ENCODE data around the gene IFNL4.

Gene IFNL4

GRCh38 chr19:39248806-39249205 is at the start of gene IFNL4:
IFNL4 (minus strand) TSS chr19:39248856.
- no peak for TF ChIP-seq Cebpa-rat (IDR thresholded peaks at IDR 0.05)
- no peaks in the 10 kb centered on the region for H4K20me1 ChIP-seq
- peak within 1 kb of the TSS in 2 of 11 experiments; percentile 32 to 33; a peak in 1 of 22 replicates for H3K4me2 ChIP-seq
- H3K9ac ChIP-seq: no peak within 1 kb of the TSS
- H3K4me3 ChIP-seq: no peak within 1 kb of the TSS
- H3K27me3 ChIP-seq: no peaks in the 10 kb centered on the region
- no peaks in the 10 kb centered on the region for H3K36me3 ChIP-seq
- H3K27ac ChIP-seq: no peak within 1 kb of the TSS
- peaks cover 0 to 16% (median 7%) of the 10 kb centered on the region in 11 experiments; a peak in 15 of 22 replicates for H3K9me3 ChIP-seq (replicated peaks in 1 of 11)
- H3K4me1 ChIP-seq: peaks cover 0 to 63% (median 30%) of the 10 kb centered on the region in 10 experiments; a peak in 14 of 20 replicates

GRCh38 chr19:39297931-39298634 is 49.4 kb upstream of the IFNL4 start:
- no peaks in the 10 kb centered on the region for H3K27me3 ChIP-seq
- TF ChIP-seq Cebpa-rat (IDR thresholded peaks at IDR 0.05): no peak
- H3K36me3 ChIP-seq: no peaks in the 10 kb centered on the region
- no peak overlapping the region for H3K27ac ChIP-seq
- H4K20me1 ChIP-seq: no peaks in the 10 kb centered on the region
- H3K4me1 ChIP-seq: peaks cover 0 to 8% (median 7%) of the 10 kb centered on the region in 10 experiments; a peak in 8 of 20 replicates
- no peak overlapping the region for H3K4me3 ChIP-seq
- peak overlapping the region in 1 of 11 experiments; percentile 17; a peak in 2 of 22 replicates for H3K9ac ChIP-seq
- peak overlapping the region in 3 of 11 experiments; percentile 5 to 32 (median 11); a peak in 2 of 22 replicates for H3K4me2 ChIP-seq
- no peaks in the 10 kb centered on the region for H3K9me3 ChIP-seq (replicated peaks in 1 of 11)

GRCh38 chr19:39296906-39297305 is 48.2 kb upstream of the IFNL4 start:
- no peaks in the 10 kb centered on the region for H3K27me3 ChIP-seq
- H3K27ac ChIP-seq: no peak overlapping the region
- TF ChIP-seq Cebpa-rat (IDR thresholded peaks at IDR 0.05): no peak
- no peak overlapping the region for H3K4me2 ChIP-seq
- H4K20me1 ChIP-seq: no peaks in the 10 kb centered on the region
- peaks cover 0 to 8% (median 7%) of the 10 kb centered on the region in 10 experiments; a peak in 8 of 20 replicates for H3K4me1 ChIP-seq
- H3K9ac ChIP-seq: no peak overlapping the region
- H3K9me3 ChIP-seq (replicated peaks in 1 of 11): no peaks in the 10 kb centered on the region
- no peaks in the 10 kb centered on the region for H3K36me3 ChIP-seq
- H3K4me3 ChIP-seq: no peak overlapping the region

- no peaks in the 10 kb centered on the region for H4K20me1 ChIP-seq
- no peaks in the 10 kb centered on the region for H3K9me3 ChIP-seq (replicated peaks in 1 of 11)
- no peak within 1 kb of the TSS for H3K9ac ChIP-seq
- peaks cover 0 to 8% (median 7%) of the 10 kb centered on the region in 10 experiments; a peak in 8 of 20 replicates for H3K4me1 ChIP-seq
- no peak within 1 kb of the TSS for H3K4me3 ChIP-seq
- no peak within 1 kb of the TSS for H3K4me2 ChIP-seq
- no peak within 1 kb of the TSS for H3K27ac ChIP-seq
- H3K36me3 ChIP-seq: no peaks in the 10 kb centered on the region
- H3K27me3 ChIP-seq: no peaks in the 10 kb centered on the region
- TF ChIP-seq Cebpa-rat (IDR thresholded peaks at IDR 0.05): no peak
Measured at GRCh38 chr19:39296055-39296645, 47.5 kb upstream of the IFNL4 start, which contains the start of gene IFNL1. IFNL1 (plus strand) TSS chr19:39296407; CDS start chr19:39296422, 15 bp downstream.

GRCh38 chr19:39293394-39293793 is 44.7 kb upstream of the IFNL4 start:
- TF ChIP-seq Cebpa-rat (IDR thresholded peaks at IDR 0.05): no peak
- H3K27ac ChIP-seq: no peak overlapping the region
- H3K4me3 ChIP-seq: no peak overlapping the region
- H3K27me3 ChIP-seq: no peaks in the 10 kb centered on the region
- H3K4me2 ChIP-seq: no peak overlapping the region
- no peaks in the 10 kb centered on the region for H3K36me3 ChIP-seq
- no peaks in the 10 kb centered on the region for H4K20me1 ChIP-seq
- no peak overlapping the region for H3K9ac ChIP-seq
- H3K9me3 ChIP-seq (replicated peaks in 1 of 11): peaks cover 0 to 11% (median 0%) of the 10 kb centered on the region in 11 experiments; a peak in 3 of 22 replicates
- H3K4me1 ChIP-seq: peaks cover 0 to 12% (median 7%) of the 10 kb centered on the region in 10 experiments; a peak in 8 of 20 replicates

GRCh38 chr19:39284032-39284431 is 35.4 kb upstream of the IFNL4 start:
- Histone ChIP-seq H3K9me3 (replicated peaks in 1 of 11) (peaks cover 15 to 39% (median 33%) of the 10 kb centered on the region in 11 experiments), H4K20me1 (no peaks in the 10 kb centered on the region)
- TF ChIP-seq Cebpa-rat (IDR thresholded peaks at IDR 0.05): no peak

GRCh38 chr19:39282021-39282420 is 33.4 kb upstream of the IFNL4 start:
- Histone ChIP-seq H4K20me1 (no peaks in the 10 kb centered on the region), H3K27ac (no peak overlapping the region), H3K36me3 (no peaks in the 10 kb centered on the region), H3K4me3 (no peak overlapping the region), H3K4me1 (peaks cover 0 to 9% (median 0%) of the 10 kb centered on the region in 10 experiments; a peak in 5 of 20 replicates), H3K9ac (no peak overlapping the region), H3K9me3 (replicated peaks in 1 of 11) (peaks cover 15 to 39% (median 33%) of the 10 kb centered on the region in 11 experiments), H3K27me3 (no peaks in the 10 kb centered on the region), H3K4me2 (no peak overlapping the region)
- no peak for TF ChIP-seq Cebpa-rat (IDR thresholded peaks at IDR 0.05)

More at GRCh38 chr19:39284032-39284431, 35.4 kb upstream of the IFNL4 start:
- Histone ChIP-seq H3K4me2 (no peak overlapping the region), H3K4me3 (no peak overlapping the region), H3K4me1 (peaks cover 0 to 20% (median 0%) of the 10 kb centered on the region in 10 experiments; a peak in 5 of 20 replicates), H3K9ac (no peak overlapping the region), H3K36me3 (no peaks in the 10 kb centered on the region), H3K27ac (no peak overlapping the region), H3K27me3 (no peaks in the 10 kb centered on the region)

- Histone ChIP-seq H3K4me3 (no peak overlapping the region), H3K4me2 (no peak overlapping the region), H3K9ac (no peak overlapping the region), H4K20me1 (no peaks in the 10 kb centered on the region), H3K9me3 (replicated peaks in 1 of 11) (peaks cover 9 to 18% (median 15%) of the 10 kb centered on the region in 11 experiments; a peak in 21 of 22 replicates), H3K36me3 (no peaks in the 10 kb centered on the region), H3K27me3 (no peaks in the 10 kb centered on the region), H3K4me1 (no peaks in the 10 kb centered on the region), H3K27ac (no peak overlapping the region)
- TF ChIP-seq Cebpa-rat (IDR thresholded peaks at IDR 0.05): no peak
Measured at GRCh38 chr19:39277598-39277997, 28.9 kb upstream of the IFNL4 start.

GRCh38 chr19:39276740-39277139 is 28.1 kb upstream of the IFNL4 start:
- Histone ChIP-seq H3K9me3 (replicated peaks in 1 of 11) (peaks cover under 1 to 9% (median 6%) of the 10 kb centered on the region in 11 experiments; a peak in 16 of 22 replicates), H3K4me2 (no peak overlapping the region)

More at GRCh38 chr19:39276740-39277139, 28.1 kb upstream of the IFNL4 start:
- Histone ChIP-seq H3K36me3 (no peaks in the 10 kb centered on the region), H3K4me1 (no peaks in the 10 kb centered on the region), H3K27ac (no peak overlapping the region), H4K20me1 (no peaks in the 10 kb centered on the region), H3K9ac (no peak overlapping the region), H3K4me3 (no peak overlapping the region), H3K27me3 (no peaks in the 10 kb centered on the region)
- no peak for TF ChIP-seq Cebpa-rat (IDR thresholded peaks at IDR 0.05)
